GM11168 (cell line): ENCODE results near the gene WDHD1.
"Not testable (repeated sequence)": the region's sequence is repeated elsewhere in the genome, so short reads cannot be mapped to it uniquely, and the experiment has no call there.

Source experiments
- in situ Hi-C: fragments of 300-500 bp; cut with MboI; formaldehyde crosslinking; loops from one replicate; pipeline ENCODE4 v1.12.0; 2022; ENCODE audit warnings: low sequenced_read_pairs; ENCODE audit not compliant: unreplicated experiment

The WDHD1 gene

DNA sequence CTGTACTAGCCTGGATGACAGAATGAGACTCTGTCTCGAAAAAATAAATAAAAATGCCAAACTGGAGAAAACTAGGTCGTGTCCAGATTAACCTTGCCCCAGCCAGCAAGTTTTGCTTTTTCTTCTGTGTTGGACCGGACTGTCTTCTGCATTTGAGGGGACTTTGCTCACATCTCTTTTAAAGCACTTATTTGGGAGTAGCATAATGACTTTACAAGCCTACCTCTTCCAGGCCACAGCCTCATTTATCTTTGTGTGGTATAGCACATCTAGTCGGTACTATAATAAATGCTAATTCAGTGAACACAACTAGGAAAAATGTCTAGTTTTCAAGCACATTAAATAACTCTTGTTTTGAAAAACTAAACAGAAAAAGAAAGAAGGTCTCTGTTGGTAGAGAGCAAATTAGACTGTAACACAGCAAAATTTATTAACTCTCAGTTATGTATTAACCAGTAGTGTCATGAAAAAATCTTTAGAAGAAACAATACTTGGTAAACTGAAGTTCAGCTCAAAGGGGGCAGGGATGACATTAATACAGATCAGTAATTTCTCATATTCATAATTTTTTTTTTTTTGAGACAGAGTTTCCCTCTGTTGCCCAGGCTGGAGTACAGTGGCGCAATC is 52.0 kb downstream of the WDHD1 start:
- in situ Hi-C loops = no loop called here

GRCh38 chr14:54967496-54967895 is 59.4 kb downstream of the WDHD1 start:
- in situ Hi-C loops = no loop called here

DNA sequence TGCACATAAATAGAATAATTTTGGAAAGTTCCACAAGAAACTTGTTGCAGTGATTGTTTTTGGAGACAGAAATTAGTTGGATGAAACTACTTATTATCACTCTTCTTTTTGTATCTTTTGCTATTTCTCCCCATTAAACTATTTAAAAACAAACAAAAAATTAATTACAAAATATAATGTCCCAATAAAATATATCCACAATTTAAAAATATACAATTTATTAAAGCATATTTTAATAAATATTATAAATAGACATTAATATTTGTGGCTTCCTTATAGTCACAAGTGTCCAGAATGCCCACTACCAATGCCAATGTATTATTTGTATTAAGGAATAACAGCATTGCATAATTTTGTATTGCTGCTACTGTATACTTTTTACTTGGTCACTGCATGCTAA is 71.8 kb downstream of the WDHD1 start:
- in situ Hi-C loops = no loop called here

GRCh38 chr14:54953609-54954008 is 73.3 kb downstream of the WDHD1 start:
- in situ Hi-C loops = not testable (repeated sequence)

DNA sequence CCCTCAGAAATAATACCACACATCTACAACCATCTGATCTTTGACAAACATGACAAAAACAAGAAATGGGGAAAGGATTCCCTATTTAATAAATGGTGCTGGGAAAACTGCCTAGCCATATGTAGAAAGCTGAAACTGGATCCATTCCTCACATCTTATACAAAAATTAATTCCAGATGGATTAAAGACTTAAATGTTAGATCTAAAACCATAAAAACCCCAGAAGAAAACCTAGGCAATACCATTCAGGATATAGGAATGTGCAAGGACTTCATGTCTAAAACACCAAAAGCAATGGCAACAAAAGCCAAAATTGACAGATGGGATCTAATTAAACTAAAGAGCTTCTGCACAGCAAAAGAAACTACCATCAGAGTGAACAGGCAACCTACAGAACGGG is 74.1 kb downstream of the WDHD1 start:
- in situ Hi-C loops = not testable (repeated sequence)

DNA sequence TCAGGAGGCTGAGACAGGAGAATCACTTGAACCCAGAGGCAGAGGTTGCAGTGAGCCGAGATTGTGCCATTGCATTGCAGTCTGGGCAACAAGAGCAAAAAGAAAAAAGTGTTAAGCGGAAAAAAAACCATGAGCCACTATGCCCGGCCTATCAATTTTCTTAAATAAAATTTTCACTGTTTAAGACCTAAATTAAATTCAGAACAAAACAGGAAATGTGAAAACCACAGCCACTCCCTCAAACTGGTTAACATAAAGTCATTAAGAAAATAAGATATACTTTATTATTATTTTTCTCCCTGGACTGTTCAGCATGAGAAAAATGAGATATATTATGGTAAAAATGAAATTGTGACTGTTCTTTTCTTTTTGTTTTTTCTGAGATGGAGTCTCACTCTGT is 79.7 kb downstream of the WDHD1 start:
- in situ Hi-C loops = no loop called here

GRCh38 chr14:54946500-54946899 is 80.4 kb downstream of the WDHD1 start:
- in situ Hi-C loops = no loop called here

- in situ Hi-C loops = no loop called here
Observed at GRCh38 chr14:54944737-54945391, 82.0 kb downstream of the WDHD1 start.

DNA sequence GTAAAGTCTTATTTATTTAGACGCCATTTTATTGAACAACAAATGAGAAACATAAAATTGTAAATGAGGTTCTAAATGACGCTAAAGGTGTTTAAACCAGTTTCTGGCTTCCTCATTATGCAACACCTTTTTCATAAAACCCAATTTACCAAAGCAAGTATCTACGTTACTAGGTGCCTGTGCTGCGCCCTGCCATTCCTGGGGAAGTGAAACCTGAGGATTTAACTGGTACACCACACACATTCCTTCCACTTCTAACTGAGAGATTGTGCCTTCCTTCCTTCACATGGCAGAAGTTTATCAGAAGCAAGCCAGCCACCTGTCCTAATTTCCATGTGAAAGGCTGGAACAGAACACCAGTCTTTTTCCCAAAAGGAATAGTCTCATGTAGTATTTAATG is 84.0 kb downstream of the WDHD1 start:
- in situ Hi-C loops = no loop called here

- in situ Hi-C loops = no loop called here
Observed at GRCh38 chr14:54936816-54937215, 90.1 kb downstream of the WDHD1 start.

- in situ Hi-C loops = no loop called here
Observed at GRCh38 chr14:54935958-54936357, 90.9 kb downstream of the WDHD1 start.

DNA sequence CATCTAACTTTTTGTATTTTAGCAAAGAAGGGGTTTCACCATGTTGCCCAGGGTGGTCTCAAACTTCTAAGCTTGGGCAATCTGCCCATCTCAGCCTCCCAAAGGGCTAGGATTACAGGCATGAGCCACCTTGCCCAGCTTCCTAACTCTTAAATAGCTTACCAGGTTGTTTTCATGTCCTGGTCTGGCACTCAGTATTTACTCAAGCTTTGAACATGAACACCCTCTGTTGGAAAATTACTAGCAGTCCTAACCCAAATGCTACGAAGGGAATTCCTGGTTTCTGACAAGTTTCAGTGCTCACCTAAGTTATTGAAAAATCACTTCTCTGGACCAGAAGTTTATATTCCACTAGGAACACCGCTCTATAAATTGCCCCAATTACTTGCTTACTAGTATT is 91.8 kb downstream of the WDHD1 start:
- in situ Hi-C loops = no loop called here

GRCh38 chr14:54933006-54933405 is 93.9 kb downstream of the WDHD1 start:
- in situ Hi-C loops = no loop called here

- in situ Hi-C loops = no loop called here
Observed at GRCh38 chr14:54931598-54932340, 95.1 kb downstream of the WDHD1 start.

DNA sequence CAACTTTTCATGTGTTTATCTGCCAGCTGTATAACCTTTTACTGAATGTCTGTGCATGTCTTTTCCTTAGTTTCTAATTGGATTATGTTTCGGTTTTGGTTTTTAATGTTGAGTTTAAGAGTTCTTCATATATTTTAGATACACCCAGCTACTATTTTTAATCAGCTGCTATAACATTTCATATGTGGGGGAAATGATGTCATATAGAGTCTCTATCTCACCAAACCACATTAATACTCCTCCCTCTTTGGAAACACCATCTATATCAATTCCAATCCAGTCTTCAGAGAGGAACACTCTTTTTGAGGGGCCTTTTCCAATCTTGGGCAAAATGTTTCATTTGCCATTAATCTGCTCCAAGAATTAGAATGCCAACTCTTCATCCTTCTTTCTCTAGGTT is 95.8 kb downstream of the WDHD1 start:
- in situ Hi-C loops = no loop called here

DNA sequence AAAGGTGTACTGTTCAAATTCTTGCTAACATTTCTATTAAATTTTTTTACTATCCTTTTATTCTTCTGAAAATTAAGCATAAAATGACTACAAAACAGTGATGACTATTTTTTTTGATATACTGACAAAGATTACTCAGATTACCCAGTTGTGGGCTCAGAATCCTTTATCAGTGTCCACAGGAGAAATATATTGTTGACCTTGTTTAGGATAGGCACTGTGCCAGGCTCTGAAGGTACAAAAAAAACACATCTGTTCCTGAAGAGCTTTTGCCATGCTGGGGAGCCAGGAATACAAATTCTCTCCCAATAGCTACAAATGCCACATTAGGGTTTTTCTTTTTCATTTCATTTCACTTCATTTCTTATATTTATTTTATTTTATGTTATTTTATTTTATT is 97.3 kb downstream of the WDHD1 start:
- in situ Hi-C loops = no loop called here

DNA sequence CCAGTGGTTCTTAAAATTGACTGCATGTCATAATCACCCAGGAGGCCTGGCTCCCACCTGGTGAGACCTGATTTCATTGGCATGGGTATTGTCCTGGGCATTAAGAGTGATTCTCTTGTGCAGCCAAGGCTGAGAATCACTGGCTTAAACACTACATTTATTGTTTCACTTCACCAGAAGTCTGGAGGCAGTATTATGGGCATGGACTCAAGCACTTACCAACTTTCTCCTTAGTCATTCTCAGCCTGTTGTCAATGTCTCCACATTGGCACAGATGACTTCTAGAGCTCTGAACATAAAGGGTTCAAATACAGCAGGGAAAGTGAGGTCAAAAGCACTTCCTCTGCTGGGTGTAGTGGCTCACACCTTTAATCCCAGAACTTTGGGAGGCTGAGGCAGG is 98.7 kb downstream of the WDHD1 start:
- in situ Hi-C loops = no loop called here

DNA sequence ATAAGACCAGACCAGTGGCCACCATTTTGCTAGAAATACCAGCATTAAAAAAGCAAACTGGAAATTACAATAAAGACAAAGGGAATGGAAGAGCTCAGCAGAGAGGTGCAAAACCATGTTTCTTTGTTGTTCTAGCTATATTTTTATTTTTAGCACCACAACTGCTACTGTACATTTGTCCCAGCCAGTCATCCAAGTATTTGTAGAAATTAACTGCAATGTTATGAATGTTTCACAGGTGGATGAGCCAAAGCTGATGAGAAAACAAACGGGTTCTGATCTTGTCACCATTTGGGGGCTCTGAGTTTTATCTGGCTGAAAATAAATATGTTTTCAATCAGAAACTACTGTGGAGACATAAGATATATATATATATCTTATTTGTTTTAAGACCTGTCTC is 99.3 kb downstream of the WDHD1 start:
- in situ Hi-C loops = no loop called here

GRCh38 chr14:54926570-54926969 is 100.3 kb downstream of the WDHD1 start:
- in situ Hi-C loops = not testable (repeated sequence)

DNA sequence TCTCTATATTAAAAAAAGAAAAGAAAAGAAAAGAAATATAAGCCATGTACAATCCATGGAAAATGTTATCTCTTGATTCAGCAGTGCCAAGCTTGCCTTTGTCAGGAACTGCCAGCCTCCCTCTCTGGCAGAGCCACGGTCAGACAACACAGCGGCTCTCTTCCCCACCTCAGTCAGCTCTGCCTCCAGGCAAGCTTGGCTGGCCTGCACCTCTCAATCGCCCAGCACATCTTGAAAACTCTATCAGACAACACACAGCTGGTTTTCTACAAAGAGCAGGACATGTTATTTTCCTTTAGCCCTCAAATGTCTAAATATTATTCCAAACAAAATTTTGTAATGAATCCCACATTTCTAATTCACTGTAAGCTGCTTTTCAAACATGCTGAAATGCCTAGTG is 104.3 kb downstream of the WDHD1 start:
- in situ Hi-C loops = no loop called here

DNA sequence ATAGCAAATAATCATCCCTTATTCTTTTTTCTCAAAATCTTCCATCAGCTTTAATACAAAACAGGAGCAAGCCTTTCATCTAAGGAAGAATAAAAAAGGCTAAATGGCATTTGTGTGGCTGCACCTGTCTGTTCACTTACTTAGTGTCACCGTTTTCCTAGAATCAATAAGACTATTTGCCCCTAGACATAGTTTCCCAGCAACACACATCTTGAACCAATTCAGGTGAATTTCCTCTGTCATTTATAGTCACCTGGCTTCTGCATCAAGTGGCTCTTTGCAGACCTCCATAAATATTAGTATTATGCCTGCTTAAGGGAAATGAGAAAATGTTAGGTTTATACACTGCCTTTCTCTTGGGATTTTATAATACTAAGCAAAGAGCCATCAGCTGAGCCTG is 106.8 kb downstream of the WDHD1 start:
- in situ Hi-C loops = no loop called here

GRCh38 chr14:54919330-54919729 is 107.6 kb downstream of the WDHD1 start:
- in situ Hi-C loops = no loop called here
